ENCODE results near the gene TSPAN17. TPM values are rescaled to one million over a fixed set of nuclear protein-coding genes. Genes with fewer than 3 reads are reported as not detected.
A peak's percentile ranks its signal among the peaks of the same experiment; 100 is the strongest.

TSPAN17 gene
- total RNA-seq, 1 donor from 2014 or later: 49.8 TPM

DNA sequence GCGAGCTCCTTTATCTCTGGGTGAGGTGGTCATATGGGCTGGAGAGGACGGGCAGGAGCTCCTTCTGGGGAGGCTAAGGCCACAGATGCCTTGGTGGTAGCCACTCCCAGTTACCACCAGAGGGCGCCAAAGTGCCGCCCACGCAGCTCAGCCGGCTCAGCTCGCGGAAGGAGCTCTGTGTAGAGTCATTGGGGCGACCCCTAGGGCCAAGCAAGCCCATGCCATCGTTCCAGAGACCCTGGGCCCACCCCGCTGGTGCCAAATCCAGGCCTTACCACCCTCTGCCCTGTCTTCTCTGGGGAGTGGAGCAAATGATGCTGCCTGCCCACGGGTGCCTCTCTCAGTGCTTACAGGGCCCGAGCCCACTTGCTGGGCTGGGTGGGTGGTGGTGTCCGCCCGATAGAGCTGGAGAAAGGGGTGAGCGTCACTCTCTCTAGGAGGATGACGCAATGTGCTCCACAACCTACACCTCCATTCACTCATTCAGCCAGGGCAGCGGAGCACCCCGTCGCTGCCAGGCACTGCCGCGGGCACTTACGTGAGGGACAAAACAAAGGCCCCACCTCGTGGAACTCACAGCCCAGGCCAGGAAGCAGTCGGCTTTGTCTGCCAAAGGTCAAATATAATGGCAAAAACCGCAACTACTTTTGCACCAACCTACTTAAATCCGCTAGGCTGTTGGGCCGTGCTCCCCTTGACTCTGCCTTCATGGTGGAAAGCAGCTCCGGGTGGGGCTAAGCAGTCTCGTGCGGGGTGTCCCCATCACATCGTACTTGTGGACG lies 13.8 kb downstream of the TSPAN17 start:
- H3K4me3 Mint-ChIP-seq (ENCODE audit: unreplicated experiment): no peak overlapping the region

DNA sequence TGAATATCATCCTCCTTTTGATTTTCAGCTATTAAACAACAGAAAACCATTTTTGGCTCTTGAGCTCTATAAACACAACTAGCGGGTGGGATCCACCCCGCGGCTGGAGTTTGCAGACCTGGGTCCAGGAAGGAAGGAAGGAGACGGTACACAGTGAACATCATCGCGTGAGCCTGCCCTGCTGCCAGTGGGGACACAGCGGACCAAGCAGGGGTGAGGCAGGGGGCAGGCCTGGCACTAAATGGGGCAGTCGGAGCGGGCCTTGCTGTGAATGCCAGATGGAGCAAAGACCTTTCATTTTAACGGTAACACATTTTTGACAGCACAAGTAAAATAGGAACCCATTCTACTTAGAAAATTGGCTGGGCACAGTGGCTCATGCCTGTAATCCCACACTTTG lies 14.4 kb downstream of the TSPAN17 start:
- no peak for DNase-seq (ENCODE audit: low spot score)
- H3K4me1 Mint-ChIP-seq (ENCODE audit: low read depth): no peaks in the 10 kb centered on the region
- H3K9me3 Mint-ChIP-seq (ENCODE audit: low read depth): no peaks in the 10 kb centered on the region
- H3K36me3 Mint-ChIP-seq (ENCODE audit: low read depth): no peaks in the 10 kb centered on the region
- peaks cover 18% of the 10 kb centered on the region for H3K27me3 Mint-ChIP-seq (ENCODE audit: low read depth)
- no peak overlapping the region for H3K27ac Mint-ChIP-seq (ENCODE audit: unreplicated experiment)
- TF ChIP-seq, protein P1, sequence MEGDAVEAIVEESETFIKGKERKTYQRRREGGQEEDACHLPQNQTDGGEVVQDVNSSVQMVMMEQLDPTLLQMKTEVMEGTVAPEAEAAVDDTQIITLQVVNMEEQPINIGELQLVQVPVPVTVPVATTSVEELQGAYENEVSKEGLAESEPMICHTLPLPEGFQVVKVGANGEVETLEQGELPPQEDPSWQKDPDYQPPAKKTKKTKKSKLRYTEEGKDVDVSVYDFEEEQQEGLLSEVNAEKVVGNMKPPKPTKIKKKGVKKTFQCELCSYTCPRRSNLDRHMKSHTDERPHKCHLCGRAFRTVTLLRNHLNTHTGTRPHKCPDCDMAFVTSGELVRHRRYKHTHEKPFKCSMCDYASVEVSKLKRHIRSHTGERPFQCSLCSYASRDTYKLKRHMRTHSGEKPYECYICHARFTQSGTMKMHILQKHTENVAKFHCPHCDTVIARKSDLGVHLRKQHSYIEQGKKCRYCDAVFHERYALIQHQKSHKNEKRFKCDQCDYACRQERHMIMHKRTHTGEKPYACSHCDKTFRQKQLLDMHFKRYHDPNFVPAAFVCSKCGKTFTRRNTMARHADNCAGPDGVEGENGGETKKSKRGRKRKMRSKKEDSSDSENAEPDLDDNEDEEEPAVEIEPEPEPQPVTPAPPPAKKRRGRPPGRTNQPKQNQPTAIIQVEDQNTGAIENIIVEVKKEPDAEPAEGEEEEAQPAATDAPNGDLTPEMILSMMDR (IDR thresholded peaks at IDR 0.05): no peak
- H3K4me3 Mint-ChIP-seq (ENCODE audit: unreplicated experiment): no peak overlapping the region

More for the DNA sequence above, 13.8 kb downstream of the TSPAN17 start:
- DNase-seq (ENCODE audit: low spot score): no peak
- Mint-ChIP-seq H3K4me1 (ENCODE audit: low read depth) (no peaks in the 10 kb centered on the region), H3K36me3 (ENCODE audit: low read depth) (no peaks in the 10 kb centered on the region), H3K27ac (ENCODE audit: unreplicated experiment) (no peak overlapping the region), H3K27me3 (ENCODE audit: low read depth) (peaks cover 15% of the 10 kb centered on the region), H3K9me3 (ENCODE audit: low read depth) (no peaks in the 10 kb centered on the region)
- TF ChIP-seq, protein P1 (IDR thresholded peaks at IDR 0.05): peak; percentile 96

DNA sequence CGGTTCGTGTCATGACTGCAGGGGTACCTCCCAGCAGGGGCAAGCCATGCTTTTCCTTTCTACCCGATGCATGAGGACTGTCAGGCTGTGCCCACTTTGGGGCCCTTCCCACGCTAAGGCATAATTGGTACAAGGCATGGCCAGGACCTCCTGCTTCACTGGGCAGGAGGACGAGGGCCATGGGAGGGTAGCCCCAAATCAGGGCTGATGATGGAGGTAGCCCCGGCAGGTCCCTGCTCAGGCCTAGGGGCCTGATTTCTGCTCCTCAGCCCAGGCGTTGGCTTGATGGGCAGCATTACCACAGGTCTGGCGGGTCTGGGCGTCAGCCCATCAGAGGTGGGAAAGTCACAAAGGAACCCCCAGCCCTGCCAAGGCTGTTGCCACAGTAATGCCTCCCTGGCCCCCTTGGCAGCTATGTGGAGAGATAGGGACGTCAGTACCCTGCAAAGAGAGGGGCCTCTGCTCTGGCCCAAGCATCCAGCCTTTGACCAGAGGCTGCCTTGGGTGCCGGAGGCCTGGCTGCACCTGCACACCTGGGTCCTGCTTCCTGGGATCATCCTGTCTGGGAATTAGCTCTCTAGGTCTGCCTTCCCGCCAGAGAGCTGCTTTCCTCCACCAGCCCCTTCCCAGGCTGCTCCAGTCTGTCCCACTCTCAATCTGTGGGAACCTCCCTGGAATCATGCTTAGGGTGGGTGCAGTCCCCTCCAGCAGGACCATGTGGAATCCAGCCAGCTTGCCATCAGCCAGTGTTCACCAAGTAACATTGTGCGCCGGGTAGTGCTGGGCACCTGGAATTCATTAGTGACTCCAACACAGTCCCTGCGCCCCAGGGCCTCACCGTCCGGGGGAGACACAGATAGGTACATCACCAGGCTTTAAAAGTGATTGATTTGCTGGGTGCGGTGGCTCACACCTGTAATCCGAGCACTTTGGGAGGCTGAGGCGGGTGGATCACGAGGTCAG lies 15.4 kb downstream of the TSPAN17 start:
- DNase-seq (ENCODE audit: low spot score): no peak
- H3K27ac Mint-ChIP-seq (ENCODE audit: unreplicated experiment): no peak overlapping the region
- H3K36me3 Mint-ChIP-seq (ENCODE audit: low read depth): no peaks in the 10 kb centered on the region
- peaks cover 22% of the 10 kb centered on the region for H3K27me3 Mint-ChIP-seq (ENCODE audit: low read depth)
- TF ChIP-seq, protein P1 (IDR thresholded peaks at IDR 0.05): no peak
- no peaks in the 10 kb centered on the region for H3K4me1 Mint-ChIP-seq (ENCODE audit: low read depth)
- H3K9me3 Mint-ChIP-seq (ENCODE audit: low read depth): peaks cover 5% of the 10 kb centered on the region
- no peak overlapping the region for H3K4me3 Mint-ChIP-seq (ENCODE audit: unreplicated experiment)

DNA sequence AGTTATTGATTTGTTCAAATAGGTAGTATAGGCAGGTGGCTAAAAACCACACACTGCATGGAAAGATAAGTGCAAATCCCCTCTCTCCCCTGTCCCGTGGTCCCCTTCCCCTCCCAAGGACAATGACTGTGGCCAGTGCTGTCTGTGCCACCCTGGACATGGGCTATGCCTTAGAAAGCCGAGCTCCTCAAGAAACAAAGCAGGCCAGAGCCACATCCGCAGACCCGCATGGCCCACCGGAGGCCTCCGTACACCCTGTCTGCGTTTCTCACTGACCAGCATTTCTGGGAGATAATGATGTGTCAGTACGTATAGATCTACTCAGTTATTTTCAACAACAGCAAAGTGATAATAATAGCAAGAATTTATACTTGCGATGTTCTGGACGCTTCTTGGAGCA lies 16.3 kb downstream of the TSPAN17 start:
- no peak for DNase-seq (ENCODE audit: low spot score)
- no peaks in the 10 kb centered on the region for H3K4me1 Mint-ChIP-seq (ENCODE audit: low read depth)
- peaks cover 28% of the 10 kb centered on the region for H3K27me3 Mint-ChIP-seq (ENCODE audit: low read depth)
- no peak overlapping the region for H3K4me3 Mint-ChIP-seq (ENCODE audit: unreplicated experiment)
- TF ChIP-seq, protein P1 (IDR thresholded peaks at IDR 0.05): no peak
- H3K36me3 Mint-ChIP-seq (ENCODE audit: low read depth): no peaks in the 10 kb centered on the region
- no peak overlapping the region for H3K27ac Mint-ChIP-seq (ENCODE audit: unreplicated experiment)
- H3K9me3 Mint-ChIP-seq (ENCODE audit: low read depth): peaks cover 5% of the 10 kb centered on the region

DNA sequence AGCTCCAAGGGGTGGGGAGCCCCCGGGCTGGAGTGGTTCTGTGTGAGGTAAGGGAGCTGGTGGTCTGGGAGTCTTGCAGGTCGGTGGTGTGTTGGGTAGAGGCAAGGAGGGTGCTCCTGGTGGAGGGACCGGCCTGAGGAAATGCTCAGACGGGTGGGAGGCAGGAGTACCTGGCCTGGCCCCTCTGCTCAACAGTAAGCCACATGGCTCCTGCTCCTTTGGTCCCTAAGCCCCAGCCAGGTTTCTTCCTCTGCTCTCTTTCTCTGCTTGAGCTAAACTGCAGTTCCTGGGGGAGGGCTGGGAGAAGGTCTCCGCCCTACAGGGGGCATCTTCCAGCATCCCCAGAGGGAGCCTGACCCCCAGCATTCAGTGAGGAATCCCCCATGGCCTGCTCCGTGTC lies 17.2 kb downstream of the TSPAN17 start:
- Mint-ChIP-seq H3K27me3 (ENCODE audit: low read depth) (peaks cover 34% of the 10 kb centered on the region), H3K9me3 (ENCODE audit: low read depth) (peaks cover 5% of the 10 kb centered on the region), H3K27ac (ENCODE audit: unreplicated experiment) (no peak overlapping the region)

More for the DNA sequence above, 17.2 kb downstream of the TSPAN17 start:
- no peak overlapping the region for H3K4me3 Mint-ChIP-seq (ENCODE audit: unreplicated experiment)
- no peaks in the 10 kb centered on the region for H3K36me3 Mint-ChIP-seq (ENCODE audit: low read depth)
- no peak for DNase-seq (ENCODE audit: low spot score)
- no peaks in the 10 kb centered on the region for H3K4me1 Mint-ChIP-seq (ENCODE audit: low read depth)
- TF ChIP-seq, protein P1 (IDR thresholded peaks at IDR 0.05): no peak
